Panc1 (cell line): ENCODE measurements around the gene PPP1R12A.

Experiments
- POLR2AphosphoS5 ChIP-seq: IDR thresholded peaks from 2 replicates; pipeline ENCODE4 v1.6.1; 2012; ENCODE audit warnings: mild to moderate bottlenecking, low read depth, low read length, moderate library complexity
- TF ChIP-seq, protein P1 (sequence below): fragments of 450-650 bp; IDR thresholded peaks from 2 replicates; pipeline ENCODE4 v1.5.1; 2017; ENCODE audit warnings: mild to moderate bottlenecking

- TF ChIP-seq, protein P1, sequence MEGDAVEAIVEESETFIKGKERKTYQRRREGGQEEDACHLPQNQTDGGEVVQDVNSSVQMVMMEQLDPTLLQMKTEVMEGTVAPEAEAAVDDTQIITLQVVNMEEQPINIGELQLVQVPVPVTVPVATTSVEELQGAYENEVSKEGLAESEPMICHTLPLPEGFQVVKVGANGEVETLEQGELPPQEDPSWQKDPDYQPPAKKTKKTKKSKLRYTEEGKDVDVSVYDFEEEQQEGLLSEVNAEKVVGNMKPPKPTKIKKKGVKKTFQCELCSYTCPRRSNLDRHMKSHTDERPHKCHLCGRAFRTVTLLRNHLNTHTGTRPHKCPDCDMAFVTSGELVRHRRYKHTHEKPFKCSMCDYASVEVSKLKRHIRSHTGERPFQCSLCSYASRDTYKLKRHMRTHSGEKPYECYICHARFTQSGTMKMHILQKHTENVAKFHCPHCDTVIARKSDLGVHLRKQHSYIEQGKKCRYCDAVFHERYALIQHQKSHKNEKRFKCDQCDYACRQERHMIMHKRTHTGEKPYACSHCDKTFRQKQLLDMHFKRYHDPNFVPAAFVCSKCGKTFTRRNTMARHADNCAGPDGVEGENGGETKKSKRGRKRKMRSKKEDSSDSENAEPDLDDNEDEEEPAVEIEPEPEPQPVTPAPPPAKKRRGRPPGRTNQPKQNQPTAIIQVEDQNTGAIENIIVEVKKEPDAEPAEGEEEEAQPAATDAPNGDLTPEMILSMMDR = no peak
- TF ChIP-seq POLR2AphosphoS5 = no peak
These were observed 43.3 kb downstream of the PPP1R12A start for GRCh38 chr12:79891506-79892162.
